Brain microvascular endothelial cell (primary cell): ENCODE data around the gene SMS.

ENCODE experiments used
- DNase-seq: peaks from one replicate; pipeline ENCODE4 v3.0.0-alpha.2; 2020
- H3K27ac ChIP-seq: fragments of 250-450 bp; sonication (Bioruptor Pico); 2 replicates; pipeline ENCODE4 v1.5.1; 2020; ENCODE audit warnings: mild to moderate bottlenecking, moderate library complexity
- H3K27me3 ChIP-seq: fragments of 250-450 bp; sonication (Bioruptor Pico); replicated peaks from 2 replicates; pipeline ENCODE4 v1.5.1; 2020; ENCODE audit warnings: mild to moderate bottlenecking
- H3K36me3 ChIP-seq: fragments of 250-450 bp; sonication (Bioruptor Pico); replicated peaks from 2 replicates; pipeline ENCODE4 v1.5.1; 2020; ENCODE audit warnings: mild to moderate bottlenecking
- H3K4me3 ChIP-seq: 2 replicates; pipeline ENCODE4 v1.5.1; 2011; ENCODE audit warnings: low read depth, mild to moderate bottlenecking, control low read depth, low read length, moderate library complexity
- in situ Hi-C: cut with HindIII; loops from 2 replicates; pipeline ENCODE4 v1.10.0; 2017; ENCODE audit warnings: low sequenced_read_pairs, low pct_ligation_motif_present
- TF ChIP-seq, protein P1 (sequence below): IDR thresholded peaks from 2 replicates; pipeline ENCODE4 v1.5.1; 2011; ENCODE audit warnings: low read depth, mild to moderate bottlenecking, moderate library complexity, low read length, control low read depth, inconsistent platforms; ENCODE audit errors: missing control alignments

The SMS gene

DNA sequence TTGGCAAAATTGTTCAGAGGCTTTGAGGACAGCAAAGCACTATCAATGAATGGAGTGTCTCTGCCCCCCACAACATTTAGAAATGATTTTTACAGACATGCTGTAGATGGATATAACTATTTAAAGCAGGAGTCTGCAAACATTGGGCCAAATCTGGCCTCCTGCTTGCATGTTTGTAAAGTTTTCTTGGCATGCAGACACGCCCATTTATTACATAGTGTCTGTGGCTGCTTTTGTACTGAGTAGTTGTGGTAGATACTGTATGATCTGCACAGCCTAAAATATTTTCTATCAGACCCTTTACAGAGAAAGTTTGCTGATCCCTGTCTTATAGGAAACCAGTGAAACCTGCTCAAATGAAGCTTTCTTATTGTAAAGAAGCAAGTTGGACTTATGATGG lies 46.1 kb downstream of the SMS start:
- Histone ChIP-seq H3K36me3 (peaks cover 10% of the 10 kb centered on the region), H3K4me3 (no peak overlapping the region), H3K27me3 (no peaks in the 10 kb centered on the region), H3K27ac (no peak overlapping the region)
- in situ Hi-C loops, result no loop called here
- TF ChIP-seq, protein P1, sequence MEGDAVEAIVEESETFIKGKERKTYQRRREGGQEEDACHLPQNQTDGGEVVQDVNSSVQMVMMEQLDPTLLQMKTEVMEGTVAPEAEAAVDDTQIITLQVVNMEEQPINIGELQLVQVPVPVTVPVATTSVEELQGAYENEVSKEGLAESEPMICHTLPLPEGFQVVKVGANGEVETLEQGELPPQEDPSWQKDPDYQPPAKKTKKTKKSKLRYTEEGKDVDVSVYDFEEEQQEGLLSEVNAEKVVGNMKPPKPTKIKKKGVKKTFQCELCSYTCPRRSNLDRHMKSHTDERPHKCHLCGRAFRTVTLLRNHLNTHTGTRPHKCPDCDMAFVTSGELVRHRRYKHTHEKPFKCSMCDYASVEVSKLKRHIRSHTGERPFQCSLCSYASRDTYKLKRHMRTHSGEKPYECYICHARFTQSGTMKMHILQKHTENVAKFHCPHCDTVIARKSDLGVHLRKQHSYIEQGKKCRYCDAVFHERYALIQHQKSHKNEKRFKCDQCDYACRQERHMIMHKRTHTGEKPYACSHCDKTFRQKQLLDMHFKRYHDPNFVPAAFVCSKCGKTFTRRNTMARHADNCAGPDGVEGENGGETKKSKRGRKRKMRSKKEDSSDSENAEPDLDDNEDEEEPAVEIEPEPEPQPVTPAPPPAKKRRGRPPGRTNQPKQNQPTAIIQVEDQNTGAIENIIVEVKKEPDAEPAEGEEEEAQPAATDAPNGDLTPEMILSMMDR, result no peak
- DNase-seq, result peak; percentile 9

DNA sequence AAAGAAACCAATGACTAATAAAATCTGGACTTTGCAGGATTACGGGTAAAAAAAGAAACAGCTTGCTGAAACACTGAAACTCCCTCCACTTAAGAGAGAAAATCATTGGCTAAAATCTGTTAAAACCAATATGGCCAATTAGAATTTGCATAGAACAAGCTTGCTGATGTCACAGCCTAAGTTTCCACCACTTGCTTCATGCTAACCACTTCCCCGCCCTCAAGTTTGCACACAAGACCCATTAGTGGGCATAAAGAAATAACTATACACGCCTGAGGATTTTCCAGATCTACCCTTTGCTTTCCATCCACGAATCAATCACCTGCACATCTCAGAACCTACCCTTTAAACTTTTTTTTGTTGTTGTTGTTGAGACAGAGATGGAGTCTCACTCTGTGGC lies 48.9 kb downstream of the SMS start:
- H3K27ac ChIP-seq, result no peak overlapping the region
- in situ Hi-C loops, result no loop called here

DNA sequence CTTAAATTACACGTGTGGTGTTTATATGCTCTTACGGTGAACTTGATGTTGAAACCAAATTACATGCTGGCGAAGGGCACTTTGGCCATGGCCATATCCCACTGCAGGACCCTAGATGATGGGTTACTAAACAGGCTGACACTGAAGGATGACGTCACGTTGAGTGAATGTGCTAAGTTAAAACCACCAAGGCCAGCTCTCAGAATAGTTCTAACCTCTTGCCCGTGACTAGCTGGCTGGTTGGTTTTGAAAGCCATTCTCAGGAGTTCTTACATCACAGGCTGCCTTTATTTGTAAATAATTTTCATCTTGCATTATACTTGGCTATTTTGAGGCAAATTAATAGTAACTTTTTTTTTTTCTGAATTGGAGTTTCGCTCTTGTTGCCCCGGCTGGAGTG lies 50.3 kb downstream of the SMS start:
- in situ Hi-C loops, result no loop called here
- no peak overlapping the region for H3K27ac ChIP-seq
- TF ChIP-seq, protein P1, result no peak
- H3K4me3 ChIP-seq, result no peak overlapping the region
- H3K27me3 ChIP-seq, result no peaks in the 10 kb centered on the region
- peaks cover 8% of the 10 kb centered on the region for H3K36me3 ChIP-seq
- DNase-seq, result no peak

More for the DNA sequence above, 48.9 kb downstream of the SMS start:
- no peak overlapping the region for H3K4me3 ChIP-seq
- H3K27me3 ChIP-seq, result no peaks in the 10 kb centered on the region
- H3K36me3 ChIP-seq, result peaks cover 10% of the 10 kb centered on the region
- TF ChIP-seq, protein P1, result no peak
- DNase-seq, result no peak

DNA sequence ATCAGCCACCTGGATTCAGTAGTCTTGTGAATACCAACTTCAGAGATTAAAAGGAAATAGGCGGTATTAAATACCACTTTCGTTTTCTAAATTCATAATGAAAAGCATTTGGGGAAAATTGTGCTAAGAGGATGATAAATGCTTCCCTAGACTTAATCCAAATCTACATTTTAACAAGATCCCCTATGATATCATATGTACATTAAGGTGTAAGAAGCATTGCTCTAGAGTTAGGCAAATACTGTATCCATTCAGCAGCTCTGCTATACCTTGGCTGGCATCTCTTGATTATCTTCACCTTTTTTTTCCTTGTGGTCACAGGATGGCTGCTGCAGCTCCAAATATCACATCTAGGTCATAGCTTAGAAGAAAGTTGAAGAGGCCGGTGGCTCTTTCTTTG lies 51.0 kb downstream of the SMS start:
- Histone ChIP-seq H3K4me3 (no peak overlapping the region), H3K27ac (no peak overlapping the region), H3K27me3 (no peaks in the 10 kb centered on the region), H3K36me3 (peaks cover 8% of the 10 kb centered on the region)
- DNase-seq, result no peak
- in situ Hi-C loops, result no loop called here
- TF ChIP-seq, protein P1, result no peak

DNA sequence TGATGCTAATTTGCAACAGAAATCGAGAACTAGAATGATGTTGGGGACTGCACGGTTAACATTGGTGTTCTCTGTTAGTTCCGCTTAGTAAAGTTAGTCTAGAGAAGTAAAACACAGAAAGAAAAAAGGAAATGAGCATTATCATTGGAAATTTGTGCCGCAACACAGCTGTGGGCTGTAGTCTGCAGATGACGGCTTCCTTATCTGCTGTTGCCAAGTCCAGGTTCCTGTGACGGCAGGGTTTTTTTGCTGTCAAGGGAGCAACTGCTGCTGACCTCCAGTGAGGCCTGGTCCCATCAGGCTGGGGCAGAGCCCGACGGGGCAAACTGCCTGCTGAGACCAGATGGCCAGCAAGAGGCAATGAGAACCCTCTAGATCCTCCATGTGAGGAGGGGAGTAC lies 52.8 kb downstream of the SMS start:
- TF ChIP-seq, protein P1, result no peak
- Histone ChIP-seq H3K36me3 (no peaks in the 10 kb centered on the region), H3K4me3 (no peak overlapping the region), H3K27ac (no peak overlapping the region), H3K27me3 (no peaks in the 10 kb centered on the region)
- in situ Hi-C loops, result no loop called here
- DNase-seq, result no peak

DNA sequence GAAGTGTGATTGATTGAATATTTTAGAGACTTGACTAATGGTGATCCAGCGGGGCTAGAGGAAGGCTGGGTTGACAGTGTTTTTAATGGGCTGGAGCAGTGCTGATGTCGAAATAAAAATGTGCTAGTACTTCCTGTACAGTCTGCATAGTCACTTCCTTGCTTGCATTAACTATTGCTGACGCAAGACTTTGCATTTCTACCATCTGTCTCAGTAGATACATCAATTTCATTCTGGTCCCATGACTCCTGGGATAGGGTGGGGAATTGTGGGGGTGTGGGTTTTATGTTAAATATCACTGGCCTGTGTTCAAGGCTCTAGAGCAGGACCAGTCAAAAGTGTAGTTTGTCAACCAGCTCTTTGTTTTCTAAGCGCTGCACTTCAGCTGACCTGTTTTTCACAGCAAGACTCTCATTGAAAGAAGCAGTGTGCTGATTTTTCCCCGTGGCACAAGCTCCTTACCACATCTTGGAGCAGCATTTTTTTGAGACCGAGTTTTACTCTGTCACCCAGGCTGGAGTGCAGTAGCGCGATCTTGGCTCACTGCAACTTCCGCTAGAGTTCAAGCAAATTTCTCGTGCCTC lies 56.5 kb downstream of the SMS start:
- TF ChIP-seq, protein P1, result no peak
- no peak overlapping the region for H3K4me3 ChIP-seq
- no peaks in the 10 kb centered on the region for H3K27me3 ChIP-seq
- peak; percentile 20 for DNase-seq
- no peak overlapping the region for H3K27ac ChIP-seq
- H3K36me3 ChIP-seq, result no peaks in the 10 kb centered on the region
- in situ Hi-C loops, result no loop called here
